Measurements from ENCODE around the gene TRHDE. TPM values are rescaled to one million over a fixed set of nuclear protein-coding genes. Genes with fewer than 3 reads are reported as not detected.

The TRHDE gene
- total RNA-seq, 1 experiment from 2014 or later = 1.9 TPM

DNA sequence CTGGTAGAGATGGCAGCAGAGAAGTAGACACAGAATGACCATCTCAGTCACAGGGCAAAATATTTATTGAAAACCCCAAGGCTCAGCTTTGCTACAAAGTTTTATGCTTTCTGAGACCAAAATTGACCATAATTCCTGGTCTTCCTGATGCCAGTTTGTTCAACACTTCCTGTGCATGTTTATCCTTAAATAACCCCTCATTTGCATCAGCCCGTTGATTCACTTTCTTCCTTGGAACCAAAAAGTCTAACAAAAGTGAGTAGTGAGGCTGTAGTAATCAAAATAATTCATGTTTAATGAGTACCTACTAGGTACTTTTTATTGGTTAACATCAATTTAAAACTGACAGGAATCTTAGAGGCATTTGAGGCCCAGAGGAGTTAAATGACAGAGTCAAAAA is 51.7 kb downstream of the TRHDE start:
- BruUV-seq (replicated peaks) = no TSS peak

DNA sequence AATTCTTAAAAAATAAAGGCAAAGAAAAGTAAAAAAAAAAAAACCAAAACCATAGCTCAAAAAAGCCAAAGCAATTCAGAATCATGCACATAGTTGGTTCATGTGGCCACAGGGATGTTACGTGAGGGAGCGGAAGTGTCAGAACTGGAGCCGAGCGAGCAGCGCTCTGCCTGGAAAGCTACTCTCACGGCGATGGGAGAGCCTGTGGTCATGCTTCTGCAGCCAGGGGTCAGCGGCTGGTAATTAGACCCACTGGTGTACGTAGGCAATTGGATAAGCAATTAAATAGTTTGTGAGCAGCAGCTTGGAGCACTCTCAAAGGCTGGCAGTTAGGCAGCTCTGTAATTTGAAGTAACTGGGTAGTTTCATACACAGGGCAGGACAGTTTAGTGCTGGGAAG is 58.1 kb downstream of the TRHDE start:
- ATAC-seq (no peak), DNase-seq (ENCODE audit: low read depth, low spot score) (no peak)
- intact Hi-C loops (cut with micrococcal nuclease; ENCODE audit: unreplicated experiment) (no loop called here), in situ Hi-C loops (cut with HindIII; ENCODE audit: low pct_unique_long_range_greater_than_20kb, low sequenced_read_pairs) (no loop called here)
- BruUV-seq (replicated peaks) = no TSS peak
- Histone ChIP-seq H3K4me3 (ENCODE audit: low read depth in 2 of 2, low read length in 2 of 2) (no peak overlapping the region), H3K27me3 (ENCODE audit: control insufficient read depth, insufficient read depth, low read length) (no peaks in the 10 kb centered on the region), H3K9me3 (ENCODE audit: control insufficient read depth, insufficient read depth, low read depth, low read length) (no peaks in the 10 kb centered on the region), H3K4me1 (ENCODE audit: control insufficient read depth, insufficient read depth, low read length) (no peaks in the 10 kb centered on the region), H3K36me3 (ENCODE audit: control insufficient read depth, insufficient read depth, low read length) (no peaks in the 10 kb centered on the region), H3K27ac (ENCODE audit: low read length) (no peak overlapping the region)
- TF ChIP-seq CTCF (IDR thresholded peaks at IDR 0.05) (no peak), TCF7L2 (IDR thresholded peaks at IDR 0.05; ENCODE audit: low read depth, low read length) (no peak), POLR2AphosphoS5 (IDR thresholded peaks at IDR 0.05; ENCODE audit: low read depth, low read length) (no peak)
- TF ChIP-seq, protein P1, sequence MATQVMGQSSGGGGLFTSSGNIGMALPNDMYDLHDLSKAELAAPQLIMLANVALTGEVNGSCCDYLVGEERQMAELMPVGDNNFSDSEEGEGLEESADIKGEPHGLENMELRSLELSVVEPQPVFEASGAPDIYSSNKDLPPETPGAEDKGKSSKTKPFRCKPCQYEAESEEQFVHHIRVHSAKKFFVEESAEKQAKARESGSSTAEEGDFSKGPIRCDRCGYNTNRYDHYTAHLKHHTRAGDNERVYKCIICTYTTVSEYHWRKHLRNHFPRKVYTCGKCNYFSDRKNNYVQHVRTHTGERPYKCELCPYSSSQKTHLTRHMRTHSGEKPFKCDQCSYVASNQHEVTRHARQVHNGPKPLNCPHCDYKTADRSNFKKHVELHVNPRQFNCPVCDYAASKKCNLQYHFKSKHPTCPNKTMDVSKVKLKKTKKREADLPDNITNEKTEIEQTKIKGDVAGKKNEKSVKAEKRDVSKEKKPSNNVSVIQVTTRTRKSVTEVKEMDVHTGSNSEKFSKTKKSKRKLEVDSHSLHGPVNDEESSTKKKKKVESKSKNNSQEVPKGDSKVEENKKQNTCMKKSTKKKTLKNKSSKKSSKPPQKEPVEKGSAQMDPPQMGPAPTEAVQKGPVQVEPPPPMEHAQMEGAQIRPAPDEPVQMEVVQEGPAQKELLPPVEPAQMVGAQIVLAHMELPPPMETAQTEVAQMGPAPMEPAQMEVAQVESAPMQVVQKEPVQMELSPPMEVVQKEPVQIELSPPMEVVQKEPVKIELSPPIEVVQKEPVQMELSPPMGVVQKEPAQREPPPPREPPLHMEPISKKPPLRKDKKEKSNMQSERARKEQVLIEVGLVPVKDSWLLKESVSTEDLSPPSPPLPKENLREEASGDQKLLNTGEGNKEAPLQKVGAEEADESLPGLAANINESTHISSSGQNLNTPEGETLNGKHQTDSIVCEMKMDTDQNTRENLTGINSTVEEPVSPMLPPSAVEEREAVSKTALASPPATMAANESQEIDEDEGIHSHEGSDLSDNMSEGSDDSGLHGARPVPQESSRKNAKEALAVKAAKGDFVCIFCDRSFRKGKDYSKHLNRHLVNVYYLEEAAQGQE (IDR thresholded peaks at IDR 0.05; ENCODE audit: insufficient read depth in 1 of 2, low read depth in 2 of 2, low read length in 1 of 2) = no peak
- ChIA-PET POLR2A (no interaction called here), CTCF (interaction anchor here (0.7 kb wide), 1 partner anchor 338 kb away, joined by 6 read pairs; no protein-coding TSS in a partner anchor)

More for the DNA sequence above, 51.7 kb downstream of the TRHDE start:
- DNase-seq (ENCODE audit: low read depth, low spot score) (no peak), ATAC-seq (no peak)
- H3K4me3 ChIP-seq (ENCODE audit: low read depth in 2 of 2, low read length in 2 of 2) = no peak overlapping the region
- H3K36me3 ChIP-seq (ENCODE audit: control insufficient read depth, insufficient read depth, low read length) = no peaks in the 10 kb centered on the region
- no peak overlapping the region for H3K27ac ChIP-seq (ENCODE audit: low read length)
- H3K27me3 ChIP-seq (ENCODE audit: control insufficient read depth, insufficient read depth, low read length) = no peaks in the 10 kb centered on the region
- intact Hi-C loops (cut with micrococcal nuclease; ENCODE audit: unreplicated experiment) (no loop called here), in situ Hi-C loops (cut with HindIII; ENCODE audit: low pct_unique_long_range_greater_than_20kb, low sequenced_read_pairs) (no loop called here)
- POLR2A ChIA-PET = no interaction called here
- H3K9me3 ChIP-seq (ENCODE audit: control insufficient read depth, insufficient read depth, low read depth, low read length) = no peaks in the 10 kb centered on the region
- no peaks in the 10 kb centered on the region for H3K4me1 ChIP-seq (ENCODE audit: control insufficient read depth, insufficient read depth, low read length)
- TF ChIP-seq, protein P1 (IDR thresholded peaks at IDR 0.05; ENCODE audit: insufficient read depth in 1 of 2, low read depth in 2 of 2, low read length in 1 of 2) = no peak
- TF ChIP-seq TCF7L2 (IDR thresholded peaks at IDR 0.05; ENCODE audit: low read depth, low read length) = no peak
- TF ChIP-seq CTCF (IDR thresholded peaks at IDR 0.05) = no peak
- TF ChIP-seq SIN3A (IDR thresholded peaks at IDR 0.05; ENCODE audit: borderline replicate concordance, insufficient read depth, low read depth, low read length) = no peak
- no peak for TF ChIP-seq POLR2AphosphoS5 (IDR thresholded peaks at IDR 0.05; ENCODE audit: low read depth, low read length)
- CTCF ChIA-PET = no interaction called here

Data from Panc1 (cell line).